Stimulated activated CD4-positive, alpha-beta T cell treated with anti-CD3 and anti-CD28 coated beads, TNF-alpha, amount 100 ng/mL, for 48 hours (primary cell): ENCODE data around the gene TEAD1.
"Not testable (repeated sequence)": the region's sequence is repeated elsewhere in the genome, so short reads cannot be mapped to it uniquely, and the experiment has no call there.

Source experiments
- DNase-seq, 3 donors: peaks; one replicate each; pipeline ENCODE4 v3.0.0-alpha.2; 2020; ENCODE audit warnings: low read depth in 3 of 3

TEAD1 gene

GRCh38 chr11:12862696-12863469 is 188.7 kb downstream of the TEAD1 start:
- DNase-seq, result no peak

DNA sequence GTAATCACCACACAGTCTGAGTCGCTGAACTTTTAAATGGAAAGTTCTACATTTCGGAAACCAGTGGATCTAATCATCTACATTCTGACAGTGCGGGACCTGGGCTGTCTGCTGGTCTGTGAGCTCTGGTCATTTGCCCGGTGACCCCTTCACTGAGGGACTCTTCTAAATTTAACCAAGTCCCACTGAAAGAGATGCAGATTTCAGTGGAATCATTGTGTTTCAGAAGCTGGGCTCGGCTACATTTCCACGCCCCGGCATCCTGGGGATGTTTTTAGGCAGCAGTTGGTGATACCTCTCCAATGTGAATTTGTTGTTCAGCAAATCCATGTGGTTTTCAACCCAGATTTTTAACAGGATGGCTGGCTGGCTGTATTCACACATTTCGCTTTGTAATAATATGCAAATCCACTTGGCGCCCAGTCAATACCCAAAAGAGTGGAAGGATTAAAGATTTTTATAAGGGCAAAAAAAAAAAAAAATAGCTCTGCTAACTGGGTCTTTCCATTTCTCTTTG is 189.4 kb downstream of the TEAD1 start:
- no peak for DNase-seq

DNA sequence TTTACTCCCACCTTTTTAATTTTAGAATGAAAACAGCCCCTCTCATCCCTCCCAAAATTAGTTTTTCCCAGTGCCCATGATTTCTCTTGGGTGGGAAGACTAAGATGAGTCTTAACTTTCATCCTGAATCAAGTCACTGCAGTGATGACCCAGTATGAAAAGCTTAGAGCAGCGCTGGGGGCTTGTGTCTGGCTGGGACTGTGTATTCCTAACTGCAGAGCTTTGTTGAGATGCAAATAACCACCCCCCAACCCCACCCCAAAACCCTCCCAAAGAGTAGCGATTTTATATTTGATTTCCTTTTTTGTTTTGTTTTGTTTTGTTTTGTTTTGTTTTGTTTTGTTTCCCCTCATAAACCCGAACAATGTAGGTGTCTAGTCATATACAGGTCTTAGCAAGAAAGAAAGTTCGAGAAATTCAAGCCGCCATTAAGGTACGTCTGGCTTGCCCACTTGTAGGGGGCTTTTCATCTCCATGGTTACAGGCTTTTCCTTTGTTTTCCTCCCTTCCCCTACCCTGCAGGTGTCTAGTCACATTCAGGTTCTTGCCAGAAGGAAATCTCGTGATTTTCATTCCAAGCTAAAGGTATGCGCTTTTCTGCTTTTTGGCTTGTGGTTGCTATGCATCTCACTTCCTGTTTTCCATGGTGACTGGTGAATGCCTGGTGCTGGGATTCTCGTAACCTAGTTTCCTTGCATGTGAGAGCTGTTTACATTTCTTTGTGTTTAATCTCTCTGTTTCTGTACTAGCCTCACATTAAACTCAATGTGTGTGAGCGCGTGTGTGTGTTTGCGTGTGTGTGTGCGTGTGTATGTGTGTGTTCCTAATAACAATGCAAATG is 190.3 kb downstream of the TEAD1 start:
- no peak for DNase-seq

- DNase-seq, result no peak
These were observed 191.8 kb downstream of the TEAD1 start for GRCh38 chr11:12865863-12866595.

- no peak for DNase-seq
These were observed 193.3 kb downstream of the TEAD1 start for GRCh38 chr11:12867531-12867930.

- no peak for DNase-seq
These were observed 194.3 kb downstream of the TEAD1 start for GRCh38 chr11:12868315-12869073.

DNA sequence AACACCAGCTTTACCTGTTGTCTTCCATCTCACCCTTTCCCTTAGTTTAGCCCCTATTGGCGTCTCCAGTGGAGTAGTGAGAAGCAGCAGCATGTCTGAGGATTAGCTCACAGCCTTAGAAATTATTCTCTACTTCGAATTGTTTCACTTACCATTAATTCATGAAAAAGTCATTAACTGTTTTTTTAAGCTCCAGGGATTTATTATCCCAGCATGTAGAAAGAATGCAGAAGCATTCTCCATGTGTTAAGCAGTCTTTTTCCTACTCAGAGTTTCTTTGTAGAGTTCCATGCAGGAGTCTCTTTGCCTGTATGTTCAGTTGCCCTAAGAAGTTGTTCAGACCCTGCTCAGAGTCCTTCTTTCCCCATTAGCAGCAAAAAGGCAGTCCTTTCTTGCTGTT is 197.0 kb downstream of the TEAD1 start:
- no peak for DNase-seq

- DNase-seq, result no peak
These were observed 197.6 kb downstream of the TEAD1 start for GRCh38 chr11:12871788-12872321.

DNA sequence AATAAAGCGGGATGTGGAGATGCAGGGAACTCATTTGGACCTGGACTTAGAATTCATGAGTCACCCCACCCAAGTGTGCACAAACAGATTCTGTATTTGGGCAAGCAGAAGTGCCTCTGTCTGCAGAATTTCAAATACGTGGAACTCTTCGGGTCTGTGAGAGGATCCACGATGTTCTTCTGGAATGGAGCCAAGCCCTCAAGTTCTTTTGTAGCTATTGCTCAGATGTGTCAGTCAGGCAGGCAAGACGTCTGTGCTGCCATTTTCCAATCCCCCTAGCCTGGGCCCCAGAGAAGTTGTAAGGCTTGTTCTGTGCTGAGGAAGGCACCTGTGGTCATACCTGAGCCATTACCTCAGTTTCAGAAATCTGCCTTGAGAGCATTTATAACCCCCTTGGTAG is 202.1 kb downstream of the TEAD1 start:
- no peak for DNase-seq

DNA sequence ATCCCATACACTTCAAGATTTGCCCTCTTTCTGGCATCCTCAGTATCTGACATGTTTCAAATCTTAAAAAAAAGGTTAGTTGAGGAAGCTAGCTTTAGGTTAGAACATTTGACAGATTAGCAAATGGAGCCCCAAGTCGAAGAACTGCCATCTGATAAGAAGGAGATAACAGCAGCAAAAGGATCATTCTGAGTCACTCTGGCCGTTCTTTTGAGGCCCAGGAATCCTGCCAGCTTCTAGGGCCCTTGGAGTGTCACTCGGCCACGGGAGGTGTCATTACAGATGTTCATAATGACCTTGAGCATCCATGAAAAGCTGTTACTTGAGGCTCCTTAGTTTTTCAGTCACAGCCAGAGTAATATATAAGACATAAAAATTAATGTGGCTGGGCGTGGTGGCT is 202.8 kb downstream of the TEAD1 start:
- DNase-seq, result no peak

DNA sequence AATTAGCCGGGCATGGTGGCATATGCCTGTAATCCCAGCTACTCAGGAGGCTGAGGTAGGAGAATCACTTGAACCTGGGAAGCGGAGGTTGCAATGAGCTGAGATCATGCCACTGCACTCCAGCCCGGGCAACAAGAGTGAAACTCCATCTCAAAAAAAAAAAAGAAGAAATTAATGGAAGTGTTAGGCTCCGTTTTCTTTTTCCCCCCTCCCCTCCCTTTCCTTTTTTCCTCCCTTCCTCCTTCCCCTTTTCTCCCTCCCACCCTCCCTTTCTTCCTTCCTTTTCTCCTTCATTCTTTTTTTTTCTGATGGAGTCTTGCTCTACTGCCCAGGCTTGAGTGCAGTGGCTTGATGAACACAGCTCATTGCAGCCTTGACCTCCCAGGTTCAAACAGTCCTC is 203.3 kb downstream of the TEAD1 start:
- DNase-seq, result not testable (repeated sequence)

DNA sequence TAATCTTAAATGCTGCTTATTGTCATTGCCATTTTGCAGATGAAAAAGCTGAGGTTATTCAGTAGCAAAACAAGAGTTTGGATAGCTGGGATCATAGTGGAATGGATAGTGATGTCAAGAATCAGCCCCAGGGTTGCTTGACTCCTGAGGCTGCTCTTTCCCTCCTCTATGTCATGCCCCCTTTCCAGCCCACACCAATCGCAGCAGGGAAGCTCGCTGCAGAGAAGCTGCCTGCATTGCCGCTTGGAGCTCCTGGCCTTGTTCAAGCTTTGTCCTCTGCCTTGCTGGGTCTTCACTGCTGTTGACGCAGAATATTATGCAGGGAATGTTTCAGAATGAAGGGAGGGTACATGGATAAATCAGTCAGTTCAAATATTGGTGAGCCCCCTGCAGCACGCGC is 206.1 kb downstream of the TEAD1 start:
- no peak for DNase-seq

- no peak for DNase-seq
These were observed 208.4 kb downstream of the TEAD1 start for GRCh38 chr11:12882670-12883069.

GRCh38 chr11:12884751-12885318 is 210.6 kb downstream of the TEAD1 start:
- DNase-seq, result no peak

DNA sequence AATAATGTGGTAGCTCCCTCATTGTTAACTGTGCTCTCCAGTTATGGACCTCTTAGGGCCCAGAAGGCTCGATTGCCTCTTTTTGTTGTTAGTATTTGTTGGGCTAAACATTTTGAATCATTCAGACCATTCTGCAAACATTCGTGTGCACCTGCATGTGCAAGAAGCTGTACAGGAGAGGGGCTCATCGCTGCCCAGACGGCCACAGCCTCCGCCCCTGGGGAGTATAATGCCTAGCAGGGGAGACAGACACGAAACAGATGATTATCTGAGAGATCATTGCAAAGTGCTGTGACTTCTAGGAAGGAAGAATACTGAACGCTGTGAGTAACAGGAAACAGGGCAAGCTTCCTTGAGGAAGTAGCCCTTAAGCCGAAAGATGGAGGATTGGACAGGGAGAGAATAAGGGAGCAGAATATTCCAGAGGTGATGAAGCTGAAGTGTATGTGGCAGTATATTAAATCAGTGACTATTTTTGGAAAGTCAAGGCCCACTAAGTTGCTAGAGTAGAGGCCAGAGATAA is 211.6 kb downstream of the TEAD1 start:
- DNase-seq, result no peak

- no peak for DNase-seq
These were observed 212.3 kb downstream of the TEAD1 start for GRCh38 chr11:12886508-12886907.

GRCh38 chr11:12888525-12889158 is 214.4 kb downstream of the TEAD1 start:
- peak; percentile 29 to 53 (median 50) for DNase-seq

GRCh38 chr11:12889243-12889642 is 215.0 kb downstream of the TEAD1 start:
- DNase-seq, result no peak

DNA sequence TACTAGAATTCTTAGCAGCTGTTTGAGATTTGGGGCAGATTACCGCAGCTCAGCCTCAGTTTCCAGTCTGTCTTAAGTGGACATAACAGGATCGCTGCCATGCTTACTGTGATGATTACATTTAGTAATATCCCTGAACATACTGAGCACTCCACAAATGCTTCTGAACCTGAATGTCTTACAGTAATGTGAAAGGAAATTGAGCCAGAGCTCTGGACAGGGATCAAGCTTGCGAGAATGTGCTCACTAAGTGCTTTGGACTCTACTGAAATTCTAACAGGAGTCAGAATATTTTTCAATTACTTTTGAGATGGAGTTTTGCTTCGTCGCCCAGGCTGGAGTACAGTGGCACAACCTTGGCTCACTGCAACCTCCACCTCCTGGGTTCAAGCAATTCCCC is 216.3 kb downstream of the TEAD1 start:
- DNase-seq, result no peak
